Fibroblast of skin of right biceps (primary cell): ENCODE results near the gene SP2.
A peak's percentile ranks its signal among the peaks of the same experiment; 100 is the strongest.

Experiments used
- DNase-seq: peaks from one replicate; pipeline ENCODE4 v3.0.0-alpha.2; 2013

The SP2 gene

DNA sequence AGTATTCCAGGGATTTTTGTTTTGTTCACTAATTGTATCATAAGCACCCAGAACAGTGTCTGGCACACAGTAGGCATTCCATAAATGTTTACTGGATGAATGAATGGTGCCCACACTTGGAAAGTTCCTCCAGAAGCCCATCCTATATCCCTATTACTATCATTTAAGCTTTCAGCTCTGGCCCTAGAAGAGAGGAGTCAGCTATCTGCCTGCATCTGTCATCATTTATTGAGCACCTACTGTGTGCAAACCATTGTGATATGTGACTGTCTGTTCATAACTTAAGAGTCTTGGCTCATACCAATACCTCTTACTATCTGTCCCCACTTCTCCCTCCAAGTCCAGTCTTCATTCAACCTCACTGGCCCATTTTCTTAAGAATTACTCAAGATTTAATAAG lies 25.0 kb upstream of the SP2 start:
- no peak for DNase-seq

DNA sequence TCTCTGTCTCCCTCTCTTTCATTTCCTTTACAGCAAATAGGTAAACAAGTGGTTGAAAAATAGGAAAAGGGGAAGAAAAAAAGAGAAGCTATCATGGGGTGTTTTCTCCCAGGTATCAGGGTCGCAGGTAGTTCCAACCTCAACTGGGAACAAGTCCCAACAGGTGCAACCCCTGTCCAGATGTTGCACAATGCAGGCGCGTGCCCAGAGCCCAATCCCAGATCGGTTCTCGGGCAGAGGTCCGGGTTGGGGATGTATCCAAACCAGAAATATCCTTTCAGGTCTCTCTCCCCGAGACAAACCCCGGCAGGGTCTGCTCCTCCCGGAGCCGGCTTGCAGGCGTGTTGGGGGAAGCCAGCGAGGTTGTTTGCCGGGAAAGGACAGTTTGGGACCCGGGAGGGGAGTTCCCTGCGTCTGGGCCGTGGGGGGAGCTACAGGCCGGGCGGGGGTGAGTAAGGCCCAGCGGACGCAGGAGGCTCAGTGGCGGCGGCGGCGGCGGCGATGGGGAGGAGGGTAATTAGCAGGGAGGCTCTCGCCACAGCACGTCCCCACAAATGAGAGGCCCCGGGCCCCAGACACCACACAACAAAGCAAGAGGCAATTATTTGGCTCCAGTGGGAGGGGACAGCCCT lies 23.9 kb upstream of the SP2 start:
- no peak for DNase-seq

DNA sequence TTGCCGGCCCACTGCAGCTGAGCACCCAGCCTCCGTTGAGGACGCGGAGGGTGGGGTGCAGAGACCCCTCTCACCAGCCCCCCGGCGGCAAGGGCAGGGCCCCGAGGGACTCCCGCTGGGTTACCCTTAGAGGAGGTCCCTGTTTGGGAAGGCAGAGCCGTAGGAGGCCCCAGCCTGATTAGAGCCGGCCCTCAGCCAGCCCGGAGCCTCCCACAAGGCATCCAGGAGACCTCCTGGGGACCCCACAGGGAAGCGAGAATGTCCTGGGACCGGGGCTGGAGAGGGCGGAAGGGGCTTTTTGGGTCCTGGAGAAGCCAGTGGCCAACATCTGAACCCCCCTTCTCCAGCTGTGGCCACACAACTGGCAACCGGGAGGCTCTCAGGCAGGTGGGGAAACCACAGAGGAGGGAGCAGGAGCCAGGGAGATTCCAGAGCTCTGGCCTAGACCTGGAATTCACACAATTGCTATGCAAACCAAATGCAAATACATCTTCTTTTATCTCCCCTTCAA lies 23.3 kb upstream of the SP2 start:
- no peak for DNase-seq

DNA sequence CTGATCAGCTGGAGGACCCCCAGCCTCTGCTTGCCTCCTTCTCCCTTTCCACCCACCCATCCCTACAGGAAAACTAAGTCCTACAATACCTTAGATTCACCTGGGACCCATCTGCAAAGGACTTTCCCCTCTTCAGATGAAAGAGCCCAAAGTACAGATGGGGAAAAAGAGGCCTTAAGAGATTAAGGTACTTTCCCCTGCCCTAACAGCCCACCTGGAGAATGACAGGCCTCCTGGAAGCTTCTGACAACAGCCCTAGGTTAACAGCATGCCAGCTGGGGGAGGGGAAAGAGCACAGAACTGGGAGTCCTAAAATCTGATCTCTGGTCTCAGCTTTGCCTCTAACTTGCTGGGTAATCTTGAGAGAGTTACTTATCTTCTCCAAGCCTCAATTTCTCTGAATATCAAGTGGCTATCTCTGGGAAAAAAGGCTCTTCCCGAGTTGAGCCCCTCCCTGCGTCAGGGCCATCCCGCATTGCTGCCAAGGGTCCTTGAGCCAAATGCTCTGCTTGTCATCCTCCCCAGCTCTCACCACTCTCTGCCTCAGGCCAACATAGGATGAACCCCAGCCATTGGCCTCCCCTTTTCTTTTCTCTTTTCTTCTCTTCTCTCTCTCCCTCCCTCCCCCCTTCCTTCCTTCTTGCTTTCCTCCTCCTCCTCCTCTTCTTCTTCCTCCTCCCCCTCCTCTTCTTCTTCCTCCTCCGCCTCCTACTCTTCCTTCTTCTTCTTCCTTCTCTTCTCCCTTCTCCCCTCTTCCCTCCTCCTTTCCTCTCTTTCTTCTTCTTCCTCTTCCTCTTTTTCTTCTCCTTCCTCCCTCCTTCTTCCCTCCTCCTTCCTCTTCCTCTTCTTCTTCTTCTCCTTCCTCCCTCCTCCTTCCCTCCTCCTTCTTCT lies 22.6 kb upstream of the SP2 start:
- no peak for DNase-seq

DNA sequence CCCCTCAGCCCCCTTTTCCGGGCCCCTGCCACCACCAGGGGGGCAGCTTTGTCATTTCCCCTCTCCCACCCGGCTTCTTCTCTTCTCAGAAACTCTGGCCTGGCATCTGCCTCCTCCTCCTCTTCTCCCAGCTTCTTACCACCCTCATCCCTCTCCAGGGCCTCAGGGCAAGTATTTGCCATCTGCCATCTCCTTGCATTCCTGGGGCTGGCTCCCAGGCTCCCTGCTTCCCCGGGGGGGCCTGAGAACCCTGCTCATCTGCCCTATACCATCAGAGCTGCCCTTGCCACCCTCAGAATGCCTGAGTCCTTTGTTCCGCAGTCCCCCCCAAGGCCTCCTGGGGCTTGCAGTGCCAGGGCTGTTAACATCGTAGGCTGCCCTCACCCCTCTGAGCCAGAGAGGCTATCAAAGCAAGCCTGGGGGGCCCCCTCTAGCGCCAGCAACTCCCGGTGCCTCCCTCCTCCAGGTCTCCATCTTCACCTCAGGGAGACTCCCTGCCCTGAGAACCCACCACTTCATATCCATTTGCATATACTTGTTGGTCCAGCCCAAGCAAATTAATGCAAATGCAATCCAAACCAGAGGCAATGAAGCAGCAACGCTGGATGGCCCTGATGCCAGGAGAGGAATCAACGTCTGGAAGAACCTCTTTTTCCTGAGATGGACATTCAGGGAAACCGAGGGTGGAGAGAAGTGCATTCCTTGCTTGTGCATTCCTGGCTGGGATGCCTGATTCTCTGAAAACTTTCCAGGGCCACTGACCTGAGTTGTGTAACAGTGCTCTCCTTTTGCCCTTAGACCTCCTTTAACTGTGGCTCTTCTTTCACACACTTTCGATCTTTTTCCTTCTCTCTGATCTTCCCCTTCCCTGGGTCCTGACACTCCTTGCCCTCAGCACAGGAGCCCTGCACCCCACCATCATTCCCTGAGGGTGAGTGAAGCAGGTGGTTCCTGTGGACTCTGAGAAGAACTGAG lies 20.7 kb upstream of the SP2 start:
- no peak for DNase-seq

DNA sequence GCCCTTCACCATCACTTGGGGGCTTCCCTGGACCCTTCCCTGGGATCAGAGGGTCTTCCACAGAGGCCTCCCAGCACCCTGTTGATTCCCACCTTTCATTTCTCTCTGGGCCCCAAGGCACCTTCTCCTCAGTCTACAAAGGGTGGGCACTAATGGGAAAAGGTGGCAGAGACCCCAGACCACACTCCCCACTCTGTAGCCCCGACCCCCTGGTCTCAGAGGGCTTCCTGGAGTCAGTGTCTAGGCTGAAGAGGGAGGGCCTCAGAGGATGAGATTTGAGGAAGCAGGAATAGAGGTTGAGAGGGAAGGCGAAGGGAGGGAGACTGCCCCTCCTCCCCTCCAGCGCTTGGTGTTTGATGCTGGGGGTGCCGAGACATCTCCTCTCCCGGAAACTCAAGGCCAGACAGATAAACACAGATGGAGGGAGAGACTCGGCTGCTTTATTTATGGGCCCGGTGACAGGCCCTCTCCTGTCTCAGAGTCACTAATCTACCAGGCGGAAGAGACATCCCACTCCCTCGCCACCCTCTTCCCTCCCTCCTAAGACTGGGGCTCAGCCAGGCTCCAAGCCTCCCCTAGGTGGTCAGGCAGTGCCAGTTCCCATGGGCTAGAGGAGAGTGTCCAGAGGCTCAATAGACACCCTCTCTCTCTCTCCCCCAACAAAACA lies 18.5 kb upstream of the SP2 start:
- DNase-seq: peak; percentile 60

DNA sequence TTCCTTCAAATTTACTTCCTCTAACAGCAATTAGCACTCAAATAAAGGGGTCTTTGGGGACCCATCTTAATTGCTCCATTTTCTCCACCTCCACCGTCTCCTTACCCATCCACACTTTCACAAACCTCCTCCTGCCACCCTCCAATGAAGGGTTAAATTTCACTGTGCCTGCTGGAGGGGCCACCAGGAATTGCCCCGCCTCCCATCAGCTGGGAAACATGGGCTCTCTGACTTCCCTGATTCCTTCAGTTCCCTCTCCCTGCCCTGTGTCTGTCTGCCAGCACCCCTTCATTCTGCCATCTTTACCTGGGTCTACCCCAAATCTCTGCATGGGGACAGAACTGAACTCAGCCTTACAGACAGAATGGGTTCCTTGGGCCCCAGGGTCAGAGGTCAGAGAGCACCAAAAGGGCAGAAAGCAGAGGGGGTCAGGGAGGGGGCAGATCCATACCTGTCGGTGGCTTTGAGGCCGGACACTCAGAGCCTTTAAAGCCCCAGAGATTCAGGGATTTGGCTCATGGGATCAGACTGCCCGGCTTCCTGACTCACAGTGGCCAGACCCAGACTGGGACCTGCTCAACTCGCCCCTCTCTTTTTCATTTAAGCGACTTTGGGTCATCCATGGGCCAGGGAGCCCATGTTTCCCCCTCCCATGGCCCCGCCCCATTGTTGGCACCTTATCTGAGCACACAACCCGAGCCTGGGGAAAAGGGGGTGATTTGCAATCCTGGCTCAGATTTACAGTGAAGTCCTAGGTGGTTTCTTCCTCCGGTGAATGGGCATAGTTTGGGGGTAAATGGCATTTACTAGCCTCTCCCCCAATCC lies 17.6 kb upstream of the SP2 start:
- no peak for DNase-seq

DNA sequence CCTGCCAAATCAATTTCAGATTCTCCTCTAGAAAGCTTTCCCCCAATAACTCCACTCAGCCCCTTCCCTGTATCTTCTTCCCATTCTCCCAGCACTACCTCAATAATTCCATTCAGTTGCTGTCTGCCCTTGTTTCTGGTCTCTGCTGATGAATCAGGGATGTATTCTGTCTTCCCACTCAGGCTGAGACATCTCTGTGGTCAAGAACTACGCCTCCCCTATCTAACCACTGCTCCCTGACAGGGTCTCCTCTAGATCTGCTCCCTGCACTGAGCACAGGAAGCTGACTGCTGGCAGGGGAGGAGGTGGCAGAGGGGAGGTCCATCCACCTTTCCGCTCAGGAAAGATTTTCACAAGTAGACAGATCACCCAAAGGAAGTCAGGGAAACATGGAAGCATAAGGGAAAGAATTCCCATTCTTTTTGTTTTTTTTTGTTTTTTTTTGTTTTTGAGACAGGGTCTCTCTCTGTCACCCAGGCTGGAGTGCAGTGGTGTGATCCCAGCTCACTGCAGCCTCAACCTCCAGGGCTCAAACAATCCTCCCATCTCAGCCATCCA lies 16.9 kb upstream of the SP2 start:
- DNase-seq: peak; percentile 82

DNA sequence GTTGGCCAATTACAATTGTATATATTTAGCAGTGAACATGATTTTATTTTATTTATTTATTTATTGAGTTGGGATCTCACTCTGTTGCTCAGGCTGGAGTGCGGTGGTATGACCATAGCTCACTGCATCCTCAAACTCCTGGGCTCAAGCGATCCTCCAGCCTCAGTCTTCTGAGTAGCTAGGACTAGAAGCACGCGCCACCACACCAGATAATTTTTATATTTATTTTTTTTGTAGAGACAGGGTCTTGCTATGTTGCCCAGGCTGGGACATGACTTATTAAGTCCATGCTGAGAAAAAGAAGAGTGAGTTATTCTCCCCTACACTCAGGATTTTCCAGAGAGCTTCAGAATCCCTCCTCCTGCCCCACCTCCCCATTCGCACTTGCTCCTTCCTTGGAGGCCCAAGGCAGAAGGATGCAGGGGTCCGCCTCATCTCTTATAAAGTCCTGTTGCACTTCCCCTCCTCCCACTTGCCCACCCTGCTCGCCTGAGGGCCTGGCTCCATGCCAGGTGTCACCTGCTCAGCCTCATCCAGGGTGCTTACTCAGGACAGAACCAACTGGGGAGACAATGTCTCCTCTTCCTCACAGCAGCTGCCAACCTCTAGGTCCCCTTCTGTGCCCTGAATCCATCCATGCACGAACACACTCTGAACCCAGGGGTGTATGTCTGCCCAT lies 16.1 kb upstream of the SP2 start:
- no peak for DNase-seq

DNA sequence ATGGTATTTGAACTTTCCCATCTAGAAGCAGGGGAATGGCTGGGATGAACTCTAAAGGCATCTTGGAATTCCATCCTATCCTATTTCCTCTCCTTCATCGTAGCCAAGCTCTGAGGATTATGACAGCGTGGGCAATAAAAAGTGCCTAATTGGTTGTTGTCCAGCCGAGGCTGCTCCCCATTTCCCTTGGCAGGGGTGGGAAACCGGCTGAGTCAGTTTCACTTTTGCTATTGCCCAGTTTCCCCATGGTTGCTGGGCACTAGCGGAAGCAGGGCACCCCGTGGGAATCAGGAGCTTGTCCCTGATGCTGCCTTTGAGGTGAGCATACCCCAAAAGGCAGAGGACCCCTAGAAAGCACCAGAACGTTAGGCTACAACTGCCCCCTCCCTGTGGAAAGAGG lies 13.8 kb upstream of the SP2 start:
- DNase-seq: peak; percentile 13

DNA sequence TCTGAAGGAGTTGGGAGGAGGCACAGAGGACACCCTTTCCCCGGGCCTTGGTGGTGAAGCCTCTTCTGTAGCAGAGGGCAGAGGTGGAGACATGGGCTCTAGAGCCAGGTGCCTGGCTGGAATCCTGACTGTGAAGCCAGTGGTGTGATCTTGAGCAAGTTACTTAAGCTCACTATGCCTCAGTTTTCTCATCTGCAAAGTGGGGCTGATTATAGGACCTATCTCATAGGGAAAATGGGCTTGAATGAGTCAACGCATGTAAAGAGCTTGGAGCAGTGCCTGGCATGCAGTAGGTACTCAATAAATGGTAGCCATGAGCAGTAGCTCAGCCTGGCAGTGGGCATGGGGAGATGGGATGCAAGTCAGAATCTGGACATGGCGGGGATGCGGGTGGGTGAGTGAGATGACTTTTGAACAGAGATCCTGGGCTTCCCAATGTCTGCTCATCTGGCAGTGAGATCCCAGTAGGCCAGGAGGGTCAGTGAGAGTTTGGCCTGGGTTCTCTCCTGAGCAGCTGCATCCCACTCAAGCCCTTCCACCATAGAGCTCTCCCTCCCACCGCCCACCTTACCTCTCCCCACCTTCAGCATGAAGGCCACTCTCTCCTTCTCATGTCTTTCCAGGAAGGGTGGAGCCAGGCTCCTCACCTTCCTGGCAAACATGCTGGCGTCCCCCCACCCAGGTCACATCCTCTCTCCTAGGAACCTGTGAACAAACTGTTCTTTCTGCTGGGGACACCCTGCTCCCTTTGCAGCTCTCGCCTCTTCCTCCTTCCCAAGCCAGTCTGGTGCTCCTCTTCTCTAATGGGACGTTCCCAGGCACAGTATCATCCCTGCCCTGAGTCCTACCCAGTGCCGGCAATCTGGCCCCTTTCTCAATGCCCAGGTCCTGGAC lies 13.1 kb upstream of the SP2 start:
- DNase-seq: no peak

DNA sequence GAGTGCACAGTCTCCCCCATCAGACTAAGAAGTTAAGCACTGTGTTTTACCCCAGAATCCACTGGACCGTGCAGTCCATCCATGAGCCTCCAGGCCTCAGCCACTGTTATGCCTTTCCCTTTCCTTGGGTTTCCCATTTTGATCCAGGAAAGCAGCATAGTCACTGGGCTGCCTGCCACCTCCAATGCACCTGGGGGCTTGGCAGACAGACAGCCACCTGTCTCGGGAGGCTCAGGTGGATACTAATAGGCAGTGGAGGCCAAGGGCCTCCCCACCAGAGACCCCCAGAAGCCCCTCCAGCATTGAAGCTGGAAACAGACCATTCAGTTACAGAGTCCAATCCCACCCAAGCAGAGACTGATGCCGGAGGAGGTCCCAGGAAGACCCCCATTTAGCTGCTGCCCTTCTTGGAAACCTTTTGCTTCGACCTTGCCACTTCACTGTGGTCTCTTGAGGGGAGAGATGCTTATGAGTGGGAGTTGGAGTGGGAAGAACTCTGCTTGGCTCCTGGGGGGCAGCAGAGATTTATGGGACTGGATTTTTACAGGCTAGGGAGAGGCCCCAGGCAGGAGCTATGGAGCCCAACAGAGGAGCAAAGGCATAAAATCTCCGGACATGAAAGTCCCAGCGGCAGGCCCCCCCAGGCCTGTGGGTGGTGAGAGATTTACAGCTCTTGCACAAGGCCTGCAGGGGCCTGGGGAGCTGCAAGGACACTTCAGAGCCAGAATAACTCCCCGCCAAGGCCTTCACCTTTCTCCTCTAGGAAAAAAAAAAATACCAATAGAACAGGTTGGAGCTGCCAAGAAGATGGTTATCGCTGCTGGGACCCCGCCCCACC lies 12.2 kb upstream of the SP2 start:
- DNase-seq: no peak

DNA sequence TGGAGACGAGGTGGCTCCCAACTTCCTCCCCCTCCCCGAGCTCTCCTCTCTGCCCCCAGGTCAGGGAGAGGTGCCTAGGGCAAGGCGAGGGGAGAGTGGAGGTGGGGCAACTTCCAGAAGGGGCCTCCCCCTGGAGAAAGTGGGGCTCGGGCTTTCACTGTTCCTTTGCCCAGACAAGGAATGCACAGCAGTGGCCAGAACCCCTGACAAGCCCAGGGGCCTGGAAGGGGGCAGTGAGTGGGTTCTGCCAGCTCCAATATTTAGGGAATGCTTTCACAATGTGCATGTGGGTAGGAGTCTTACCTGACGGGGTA lies 11.7 kb upstream of the SP2 start:
- DNase-seq: no peak

DNA sequence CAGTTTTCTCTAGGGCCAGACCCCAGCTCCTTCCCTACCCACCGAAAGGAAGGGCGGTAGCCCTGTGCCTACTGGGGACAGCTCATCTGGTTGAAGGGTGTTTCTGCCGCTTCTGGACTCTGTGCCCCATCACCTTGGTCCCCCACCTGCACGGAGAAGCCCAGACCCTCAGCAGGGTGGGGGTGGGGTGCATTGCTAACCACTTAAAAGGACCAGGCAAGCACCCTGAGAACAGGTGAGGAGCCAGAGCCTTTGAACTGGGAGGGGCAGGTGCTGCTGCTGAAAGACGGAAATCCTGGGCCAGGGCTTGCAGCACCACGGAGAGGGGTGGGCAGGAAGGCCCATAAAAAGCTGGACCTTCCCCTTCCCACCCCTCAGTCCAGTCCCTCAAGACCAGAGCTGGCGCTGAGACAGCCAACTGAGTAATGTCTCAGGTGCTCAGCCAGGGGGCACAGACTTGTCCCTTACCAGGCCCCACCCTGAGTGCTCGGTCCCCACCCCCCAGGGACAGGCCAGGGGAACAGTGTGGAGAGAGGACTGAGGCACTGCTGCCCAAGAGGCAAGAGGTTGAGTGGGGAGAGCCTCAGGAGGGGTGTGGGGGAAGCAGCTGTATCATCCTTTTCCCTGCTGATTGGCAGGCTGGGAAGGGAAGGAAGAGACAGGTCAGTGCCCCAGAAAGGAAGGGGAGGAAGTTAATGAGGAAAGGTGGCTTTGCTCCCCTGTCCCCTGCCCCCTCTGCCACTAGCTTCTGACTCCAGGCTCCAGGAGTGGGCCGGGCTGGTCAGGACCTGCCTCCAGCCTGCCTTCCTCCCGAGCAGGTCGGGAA lies 10.9 kb upstream of the SP2 start:
- no peak for DNase-seq

DNA sequence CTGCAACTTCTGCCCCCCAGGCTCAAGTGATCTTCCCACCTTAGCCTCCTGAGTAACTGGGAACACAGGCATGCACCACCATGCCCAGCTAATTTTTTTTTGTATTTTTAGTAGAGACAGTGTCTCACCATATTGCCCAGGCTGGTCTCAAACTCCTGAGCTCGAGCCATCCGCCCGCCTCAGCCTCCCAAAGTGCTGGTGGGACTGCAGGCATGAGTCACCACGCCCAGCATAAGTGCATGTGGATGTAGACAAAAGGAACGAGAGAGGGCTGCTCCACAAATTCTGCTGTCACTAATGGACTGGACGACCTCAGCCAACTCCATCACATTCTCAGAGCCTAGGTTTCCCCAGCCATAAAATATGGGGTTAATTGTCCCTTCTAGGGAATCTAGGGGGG lies 7.7 kb upstream of the SP2 start:
- DNase-seq: no peak

DNA sequence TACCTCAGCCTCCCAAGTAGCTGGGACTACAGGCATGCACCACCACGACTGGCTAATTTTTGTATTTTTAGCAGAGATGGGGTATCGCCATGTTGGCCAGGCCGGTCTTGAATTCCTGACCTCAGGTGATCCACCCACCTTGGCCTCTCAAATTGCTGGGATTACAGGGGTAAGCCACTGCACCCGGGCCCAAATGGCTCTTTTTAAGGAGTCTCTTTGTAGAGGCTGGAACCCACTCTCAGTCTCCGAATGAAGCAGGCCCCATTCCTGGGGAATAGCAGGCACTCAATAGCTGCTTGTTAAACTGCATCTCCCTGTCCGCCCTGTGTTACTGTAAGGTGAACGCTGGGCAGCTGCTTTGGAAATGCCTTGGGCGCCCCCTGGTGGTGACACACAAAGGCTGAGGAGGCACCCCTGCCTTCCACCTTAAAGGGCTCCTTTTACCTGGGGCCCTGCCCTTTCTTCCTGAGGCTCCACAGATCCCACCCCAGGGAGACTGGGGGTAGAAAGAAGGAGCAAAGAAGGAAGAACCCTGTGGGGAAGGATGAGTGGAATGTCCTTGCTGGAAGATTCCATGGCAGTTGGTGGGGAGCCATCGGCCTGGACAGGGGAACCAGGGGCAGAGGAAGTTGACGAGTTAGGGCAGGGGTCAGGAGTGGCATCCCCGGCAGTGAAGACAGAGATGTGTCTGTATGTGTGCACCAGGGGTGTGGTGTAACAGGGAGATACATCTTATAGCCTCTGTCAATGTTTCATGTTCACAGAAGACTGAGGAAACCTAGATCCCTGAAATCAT lies 6.1 kb upstream of the SP2 start:
- peak; percentile 71 for DNase-seq

DNA sequence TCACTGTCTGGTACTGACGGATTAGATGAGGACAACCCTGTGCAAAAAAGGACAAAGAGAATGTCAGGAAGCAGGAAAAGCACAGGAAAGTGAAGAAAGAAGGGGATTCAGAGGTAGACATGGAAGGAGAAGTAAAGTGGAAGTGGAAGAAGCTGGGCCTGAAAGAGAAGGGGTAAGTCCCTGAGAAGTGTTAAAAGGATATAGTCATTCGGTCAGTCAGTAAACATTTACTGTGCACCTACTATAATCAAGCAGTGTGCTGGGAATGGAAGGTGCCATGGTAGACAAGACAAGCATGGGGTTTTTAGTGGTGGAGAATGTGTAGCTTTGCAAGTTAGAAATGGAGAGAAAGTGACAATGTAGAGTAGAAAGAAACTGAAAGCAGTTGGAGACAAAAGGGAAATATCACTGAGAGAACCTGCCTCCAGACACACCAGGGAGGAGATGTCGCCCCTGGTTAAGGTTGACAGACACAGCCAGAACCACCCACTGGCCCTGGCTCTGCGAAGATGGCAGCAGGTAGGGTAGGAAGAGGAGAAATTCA lies 4.4 kb upstream of the SP2 start:
- no peak for DNase-seq
